Measurements from ENCODE around the gene MS4A7. TPM values are rescaled to one million over a fixed set of nuclear protein-coding genes. Genes with fewer than 3 reads are reported as not detected.

MS4A7 gene
- total RNA-seq (1 to 10 TPM in 1 of 2 experiments, under 1 TPM in 1; 0.96 to 1.3 TPM), polyA plus RNA-seq (under 1 TPM in 2 of 3 donors, not detected in 1; 0.12 to 0.14 TPM), total RNA-seq (0 to 0.17 (median 0) reads per million in 6 experiments)

GRCh38 chr11:60378354-60378753 is at the start of gene MS4A7:
Gene MS4A7, plus strand, starts transcription at chr11:60378532. Its CDS starts 4,610 bp downstream, at chr11:60383142.
- no peaks in the 10 kb centered on the region for H3K36me3 Mint-ChIP-seq
- peak; percentile 25 to 46 for ATAC-seq
- POLR2A ChIA-PET: no interaction called here
- H3K4me1 Mint-ChIP-seq: peaks cover 0 to 44% (median 5%) of the 10 kb centered on the region in 4 donors
- no peaks in the 10 kb centered on the region for H3K9me3 Mint-ChIP-seq
- H3K27ac Mint-ChIP-seq: peak within 1 kb of the TSS in 2 of 10 donors; percentile 79
- peaks cover 4 to 28% (median 14%) of the 10 kb centered on the region in 5 donors for H3K27me3 Mint-ChIP-seq
- peak within 1 kb of the TSS in 2 of 10 donors; percentile 66 to 84 for H3K4me3 Mint-ChIP-seq
- peak in 1 of 10 donors; percentile 34 for DNase-seq

- Mint-ChIP-seq H3K9me3 (peaks cover 0 to 11% (median 3%) of the 10 kb centered on the region in 9 donors), H3K36me3 (no peaks in the 10 kb centered on the region), H3K4me3 (no peak overlapping the region), H3K27me3 (peaks cover 0 to 13% (median 4%) of the 10 kb centered on the region in 5 donors), H3K27ac (no peak overlapping the region), H3K4me1 (no peaks in the 10 kb centered on the region)
- ATAC-seq (no peak), DNase-seq (no peak)
- POLR2A ChIA-PET: no interaction called here
Observed at GRCh38 chr11:60332846-60333245, 45.5 kb upstream of the MS4A7 start.

- H3K4me1 Mint-ChIP-seq: no peaks in the 10 kb centered on the region
- DNase-seq (peak; percentile 11 to 77 (median 43)), ATAC-seq (peak; percentile 45 to 66)
- H3K4me3 Mint-ChIP-seq: no peak overlapping the region
- H3K27me3 Mint-ChIP-seq: peaks cover 0 to 19% (median 4%) of the 10 kb centered on the region in 5 donors
- H3K27ac Mint-ChIP-seq: no peak overlapping the region
- POLR2A ChIA-PET: no interaction called here
- H3K36me3 Mint-ChIP-seq: no peaks in the 10 kb centered on the region
- H3K9me3 Mint-ChIP-seq: peaks cover 0 to 10% (median 3%) of the 10 kb centered on the region in 9 donors
Observed at GRCh38 chr11:60334005-60334620, 44.2 kb upstream of the MS4A7 start.

GRCh38 chr11:60336767-60337391 is 41.5 kb upstream of the MS4A7 start:
- H3K36me3 Mint-ChIP-seq: no peaks in the 10 kb centered on the region
- no peak overlapping the region for H3K27ac Mint-ChIP-seq
- POLR2A ChIA-PET: no interaction called here
- no peak for ATAC-seq
- H3K4me1 Mint-ChIP-seq: no peaks in the 10 kb centered on the region
- no peaks in the 10 kb centered on the region for H3K9me3 Mint-ChIP-seq
- peaks cover 0 to 22% (median 7%) of the 10 kb centered on the region in 5 donors for H3K27me3 Mint-ChIP-seq
- no peak for DNase-seq
- H3K4me3 Mint-ChIP-seq: no peak overlapping the region

- no peak overlapping the region for H3K27ac Mint-ChIP-seq
- no peaks in the 10 kb centered on the region for H3K4me1 Mint-ChIP-seq
- POLR2A ChIA-PET: no interaction called here
- H3K9me3 Mint-ChIP-seq: no peaks in the 10 kb centered on the region
- no peak overlapping the region for H3K4me3 Mint-ChIP-seq
- peaks cover 0 to 23% (median 10%) of the 10 kb centered on the region in 5 donors for H3K27me3 Mint-ChIP-seq
- H3K36me3 Mint-ChIP-seq: no peaks in the 10 kb centered on the region
- ATAC-seq (no peak), DNase-seq (no peak)
Observed at GRCh38 chr11:60338053-60338452, 40.3 kb upstream of the MS4A7 start.

- DNase-seq: no peak
- POLR2A ChIA-PET: no interaction called here
- no peaks in the 10 kb centered on the region for H3K4me1 Mint-ChIP-seq
- H3K27ac Mint-ChIP-seq: no peak overlapping the region
- H3K27me3 Mint-ChIP-seq: peaks cover 0 to 19% (median 9%) of the 10 kb centered on the region in 5 donors
- no peak for ATAC-seq
- H3K36me3 Mint-ChIP-seq: no peaks in the 10 kb centered on the region
- no peak overlapping the region for H3K4me3 Mint-ChIP-seq
- no peaks in the 10 kb centered on the region for H3K9me3 Mint-ChIP-seq
Observed at GRCh38 chr11:60339356-60339755, 39.0 kb upstream of the MS4A7 start.

GRCh38 chr11:60343094-60343704 is 35.1 kb upstream of the MS4A7 start:
- peaks cover 0 to 14% (median 0%) of the 10 kb centered on the region in 4 donors for H3K4me1 Mint-ChIP-seq
- POLR2A ChIA-PET: no interaction called here
- ATAC-seq: no peak
- DNase-seq: peak in 1 of 10 donors; percentile 10
- no peaks in the 10 kb centered on the region for H3K9me3 Mint-ChIP-seq
- no peak overlapping the region for H3K4me3 Mint-ChIP-seq
- H3K27me3 Mint-ChIP-seq: peaks cover 1 to 27% (median 13%) of the 10 kb centered on the region in 5 donors
- H3K27ac Mint-ChIP-seq: no peak overlapping the region
- H3K36me3 Mint-ChIP-seq: no peaks in the 10 kb centered on the region

- no peaks in the 10 kb centered on the region for H3K36me3 Mint-ChIP-seq
- H3K4me1 Mint-ChIP-seq: peaks cover 0 to 15% (median 0%) of the 10 kb centered on the region in 4 donors
- no peak overlapping the region for H3K27ac Mint-ChIP-seq
- POLR2A ChIA-PET: no interaction called here
- H3K4me3 Mint-ChIP-seq: no peak overlapping the region
- ATAC-seq: no peak
- no peaks in the 10 kb centered on the region for H3K9me3 Mint-ChIP-seq
- DNase-seq: no peak
- peaks cover 1 to 33% (median 13%) of the 10 kb centered on the region in 5 donors for H3K27me3 Mint-ChIP-seq
Observed at GRCh38 chr11:60344146-60344545, 34.2 kb upstream of the MS4A7 start.

- POLR2A ChIA-PET: no interaction called here
Observed at GRCh38 chr11:60345489-60345888, 32.8 kb upstream of the MS4A7 start.

GRCh38 chr11:60347084-60347797 is 31.1 kb upstream of the MS4A7 start:
- no peak overlapping the region for H3K4me3 Mint-ChIP-seq
- peaks cover 2 to 33% (median 10%) of the 10 kb centered on the region in 5 donors for H3K27me3 Mint-ChIP-seq
- no peak for DNase-seq
- no peak overlapping the region for H3K27ac Mint-ChIP-seq
- no peak for ATAC-seq
- H3K36me3 Mint-ChIP-seq: no peaks in the 10 kb centered on the region
- H3K4me1 Mint-ChIP-seq: peaks cover 0 to 15% (median 0%) of the 10 kb centered on the region in 4 donors
- POLR2A ChIA-PET: no interaction called here
- H3K9me3 Mint-ChIP-seq: no peaks in the 10 kb centered on the region

More at GRCh38 chr11:60345489-60345888, 32.8 kb upstream of the MS4A7 start:
- Mint-ChIP-seq H3K27ac (no peak overlapping the region), H3K4me3 (no peak overlapping the region), H3K9me3 (no peaks in the 10 kb centered on the region), H3K4me1 (peaks cover 0 to 15% (median 0%) of the 10 kb centered on the region in 4 donors), H3K27me3 (peaks cover 2 to 33% (median 13%) of the 10 kb centered on the region in 5 donors), H3K36me3 (no peaks in the 10 kb centered on the region)
- ATAC-seq (no peak), DNase-seq (peak in 1 of 10 donors; percentile 8)

- DNase-seq (no peak), ATAC-seq (no peak)
- Mint-ChIP-seq H3K27ac (no peak overlapping the region), H3K9me3 (no peaks in the 10 kb centered on the region), H3K4me1 (peaks cover 0 to 15% (median 0%) of the 10 kb centered on the region in 4 donors), H3K36me3 (no peaks in the 10 kb centered on the region), H3K27me3 (peaks cover 2 to 38% (median 9%) of the 10 kb centered on the region in 5 donors), H3K4me3 (no peak overlapping the region)
- POLR2A ChIA-PET: no interaction called here
Observed at GRCh38 chr11:60348116-60348515, 30.2 kb upstream of the MS4A7 start.

GRCh38 chr11:60349990-60350389 is 28.3 kb upstream of the MS4A7 start:
- Mint-ChIP-seq H3K27ac (no peak overlapping the region), H3K4me3 (no peak overlapping the region), H3K4me1 (peaks cover 0 to 15% (median 0%) of the 10 kb centered on the region in 4 donors), H3K27me3 (peaks cover 2 to 34% (median 10%) of the 10 kb centered on the region in 5 donors), H3K9me3 (peaks cover 0 to 5% (median 0%) of the 10 kb centered on the region in 9 donors), H3K36me3 (peaks cover 0 to 1% (median 0%) of the 10 kb centered on the region in 3 donors)
- POLR2A ChIA-PET: no interaction called here
- ATAC-seq (no peak), DNase-seq (no peak)
